Measurements from ENCODE around the gene TP73. TPM values are rescaled to one million over a fixed set of nuclear protein-coding genes. Genes with fewer than 3 reads are reported as not detected.
A peak's percentile ranks its signal among the peaks of the same experiment; 100 is the strongest.

Gene TP73
- total RNA-seq, 1 donor from 2014 or later: 6.1 TPM

- DNase-seq: no peak
These were observed 56.5 kb downstream of the TP73 start for GRCh38 chr1:3708791-3709190.

GRCh38 chr1:3710251-3710650 lies 57.9 kb downstream of the TP73 start:
- DNase-seq: no peak

GRCh38 chr1:3711381-3711779 lies 59.1 kb downstream of the TP73 start:
- no peak for DNase-seq

GRCh38 chr1:3711780-3712451 lies 59.6 kb downstream of the TP73 start:
- DNase-seq: peak; percentile 48

GRCh38 chr1:3712573-3713535 lies 60.5 kb downstream of the TP73 start:
- peak; percentile 76 for DNase-seq

GRCh38 chr1:3713840-3714239 lies 61.5 kb downstream of the TP73 start:
- no peak for DNase-seq

- peak; percentile 83 for DNase-seq
These were observed 62.0 kb downstream of the TP73 start for GRCh38 chr1:3714284-3714741.

- no peak for DNase-seq
These were observed 62.5 kb downstream of the TP73 start for GRCh38 chr1:3714814-3715213.

- DNase-seq: no peak
These were observed 64.0 kb downstream of the TP73 start for GRCh38 chr1:3716351-3716750.

GRCh38 chr1:3717041-3717714 lies 64.9 kb downstream of the TP73 start:
- DNase-seq: peak; percentile 62

GRCh38 chr1:3717715-3718601 lies 65.6 kb downstream of the TP73 start:
- DNase-seq: peak; percentile 74

- no peak for DNase-seq
These were observed 66.4 kb downstream of the TP73 start for GRCh38 chr1:3718764-3719163.

- DNase-seq: no peak
These were observed 69.7 kb downstream of the TP73 start for GRCh38 chr1:3721955-3722465.

- DNase-seq: no peak
These were observed 70.5 kb downstream of the TP73 start for GRCh38 chr1:3722846-3723245.

GRCh38 chr1:3724416-3725030 lies 72.2 kb downstream of the TP73 start:
- DNase-seq: peak; percentile 86

- DNase-seq: no peak
These were observed 73.0 kb downstream of the TP73 start for GRCh38 chr1:3725366-3725765.

GRCh38 chr1:3727042-3727824 lies 74.9 kb downstream of the TP73 start:
- DNase-seq: peak; percentile 37

GRCh38 chr1:3727825-3728776 lies 75.8 kb downstream of the TP73 start:
- no peak for DNase-seq
